ENCODE results near the gene DENND2D. TPM values are rescaled to one million over a fixed set of nuclear protein-coding genes. Genes with fewer than 3 reads are reported as not detected.

The DENND2D gene
- total RNA-seq, 1 experiment from 2014 or later = 0.11 TPM

GRCh38 chr1:111234866-111235265 is 34.4 kb upstream of the DENND2D start:
- no peak overlapping the region for H2AFZ ChIP-seq (ENCODE audit: low read length)
- H3K27ac ChIP-seq (ENCODE audit: insufficient read length, low read depth, low read length) = no peak overlapping the region
- no peaks in the 10 kb centered on the region for H3K79me1 ChIP-seq (ENCODE audit: insufficient read depth, low read depth, low read length, poor library complexity, severe bottlenecking)
- Mint-ChIP-seq H3K9me3 (peaks cover 0 to 5% of the 10 kb centered on the region in 2 experiments; a peak in 2 of 5 replicates), H3K36me3 (ENCODE audit: insufficient read depth in 1 of 3, low read depth in 3 of 3) (0 out of 7 replicates have a peak, but pooled peaks cover 0 to 5% (median 0%) of the 10 kb centered on the region in 3 experiments), H3K27me3 (ENCODE audit: low read depth) (peaks cover 3% of the 10 kb centered on the region), H3K27ac (no peak overlapping the region), H3K4me3 (no peak overlapping the region), H3K4me1 (peaks cover 22 to 23% of the 10 kb centered on the region in 2 experiments)
- H4K20me1 ChIP-seq (ENCODE audit: control insufficient read depth, insufficient read depth, insufficient read length) = no peaks in the 10 kb centered on the region
- H4K91ac ChIP-seq (ENCODE audit: insufficient read length, low read depth, low read length) = no peak overlapping the region
- no peaks in the 10 kb centered on the region for H3K9me3 ChIP-seq (ENCODE audit: control insufficient read depth, low read depth, low read length)
- no peak overlapping the region for H3K4me2 ChIP-seq (ENCODE audit: insufficient read depth, insufficient read length, low read length)
- no peak overlapping the region for H3K18ac ChIP-seq (ENCODE audit: insufficient read length, low read depth, low read length)
- TF ChIP-seq CTCF (conservative IDR thresholded peaks at IDR 0.05) = no peak
- H3K23me2 ChIP-seq (ENCODE audit: insufficient read length, low read depth, low read length, poor library complexity, severe bottlenecking) = no peaks in the 10 kb centered on the region
- H3K79me2 ChIP-seq (ENCODE audit: insufficient read depth, low read length) = no peaks in the 10 kb centered on the region
- no peak overlapping the region for H3K23ac ChIP-seq (ENCODE audit: insufficient read length, low read depth, low read length)
- H2BK20ac ChIP-seq (ENCODE audit: low read depth, low read length, poor library complexity, severe bottlenecking) = no peak overlapping the region
- H3K56ac ChIP-seq (ENCODE audit: insufficient read length, low read depth, low read length) = no peak overlapping the region
- H3K14ac ChIP-seq (ENCODE audit: insufficient read depth, low read length) = no peak overlapping the region
- H3K4me1 ChIP-seq (ENCODE audit: insufficient read depth, low read length) = no peaks in the 10 kb centered on the region
- no CpG with 5 or more reads among the region's 3 CpGs for WGBS (ENCODE audit: extremely low coverage, insufficient read length, low lambda C conversion rate)
- no peak overlapping the region for H2BK12ac ChIP-seq (ENCODE audit: insufficient read length, low read depth, low read length)
- no peak overlapping the region for H2BK15ac ChIP-seq (ENCODE audit: low read depth, low read length)
- no peak overlapping the region for H3T11ph ChIP-seq (ENCODE audit: low read length)
- H3K9ac ChIP-seq (ENCODE audit: extremely low read depth, insufficient read length, low read length) = no peak overlapping the region
- H4K8ac ChIP-seq (replicated peaks; ENCODE audit: insufficient read length, low read depth, low read length) = no peak overlapping the region
- no peak overlapping the region for H2BK120ac ChIP-seq (ENCODE audit: low read depth, low read length, poor library complexity, severe bottlenecking)
- no peak overlapping the region for H3K4ac ChIP-seq (ENCODE audit: low read depth, low read length)
- no peak overlapping the region for H2BK5ac ChIP-seq (ENCODE audit: insufficient read length, low read length)
- DNase-seq = no peak
- no peaks in the 10 kb centered on the region for H3K27me3 ChIP-seq (ENCODE audit: insufficient read depth, low read length)
- H4K5ac ChIP-seq (ENCODE audit: insufficient read length, low read depth, low read length) = no peak overlapping the region
- H2AK5ac ChIP-seq (ENCODE audit: insufficient read length, low read length) = no peak overlapping the region

Data from H9 (cell line).